Measurements from ENCODE around the gene SULT2B1. TPM values are rescaled to one million over a fixed set of nuclear protein-coding genes. Genes with fewer than 3 reads are reported as not detected.

SULT2B1 gene
- polyA plus RNA-seq, 1 donor from 2014 or later: not detected

GRCh38 chr19:48509467-48510194 lies 42.3 kb upstream of the SULT2B1 start:
- no peaks in the 10 kb centered on the region for H3K27me3 ChIP-seq (ENCODE audit: insufficient read depth, low read depth, low read length)
- H3K9me3 ChIP-seq (ENCODE audit: low read length): no peaks in the 10 kb centered on the region
- H3F3A ChIP-seq (ENCODE audit: insufficient read depth, low read length, poor library complexity, severe bottlenecking): no peaks in the 10 kb centered on the region
- H2AFZ ChIP-seq (ENCODE audit: low read depth, low read length): no peak overlapping the region
- H3K36me3 ChIP-seq (ENCODE audit: insufficient read depth, low read length): no peaks in the 10 kb centered on the region
- peak overlapping the region; percentile 74 for H3K4me3 ChIP-seq (ENCODE audit: low read length)
- no peak overlapping the region for H3K4me2 ChIP-seq (ENCODE audit: low read length)
- H3K79me2 ChIP-seq (replicated peaks; ENCODE audit: insufficient read depth, low read length): peaks cover 10% of the 10 kb centered on the region
- TF ChIP-seq TAF1 (IDR thresholded peaks at IDR 0.05; ENCODE audit: low read depth): no peak
- TF ChIP-seq REST (IDR thresholded peaks at IDR 0.05; ENCODE audit: borderline replicate concordance): no peak
- no peaks in the 10 kb centered on the region for H4K20me1 ChIP-seq (ENCODE audit: insufficient read depth)
- no peaks in the 10 kb centered on the region for H3K9me2 ChIP-seq (ENCODE audit: insufficient read depth, low read length)
- no peak overlapping the region for H3K9ac ChIP-seq (ENCODE audit: low read length)
- H3K27ac ChIP-seq (ENCODE audit: low read length): no peak overlapping the region

- no peaks in the 10 kb centered on the region for H4K20me1 ChIP-seq (ENCODE audit: insufficient read depth)
- peak overlapping the region; percentile 94 for H3K9ac ChIP-seq (ENCODE audit: low read length)
- H3K27ac ChIP-seq (ENCODE audit: low read length): peak overlapping the region; percentile 94
- no peaks in the 10 kb centered on the region for H3K36me3 ChIP-seq (ENCODE audit: insufficient read depth, low read length)
- peak; percentile 13 for TF ChIP-seq CTCF (IDR thresholded peaks at IDR 0.05; ENCODE audit: poor library complexity, severe bottlenecking)
- no peak for TF ChIP-seq TAF1 (IDR thresholded peaks at IDR 0.05; ENCODE audit: low read depth)
- TF ChIP-seq MXI1 (conservative IDR thresholded peaks at IDR 0.05; ENCODE audit: poor library complexity, severe bottlenecking): peak; percentile 36
- H3F3A ChIP-seq (ENCODE audit: insufficient read depth, low read length, poor library complexity, severe bottlenecking): no peaks in the 10 kb centered on the region
- no peak overlapping the region for H2AFZ ChIP-seq (ENCODE audit: low read depth, low read length)
- peaks cover 10% of the 10 kb centered on the region for H3K79me2 ChIP-seq (replicated peaks; ENCODE audit: insufficient read depth, low read length)
- no peaks in the 10 kb centered on the region for H3K27me3 ChIP-seq (ENCODE audit: insufficient read depth, low read depth, low read length)
- no peaks in the 10 kb centered on the region for H3K9me3 ChIP-seq (ENCODE audit: low read length)
- peak overlapping the region; percentile 92 for H3K4me2 ChIP-seq (ENCODE audit: low read length)
- no peaks in the 10 kb centered on the region for H3K9me2 ChIP-seq (ENCODE audit: insufficient read depth, low read length)
- H3K4me3 ChIP-seq (ENCODE audit: low read length): peak overlapping the region; percentile 74
These were observed 41.3 kb upstream of the SULT2B1 start for GRCh38 chr19:48510421-48511268.

- no peaks in the 10 kb centered on the region for H4K20me1 ChIP-seq (ENCODE audit: insufficient read depth)
- peak overlapping the region; percentile 65 for H2AFZ ChIP-seq (ENCODE audit: low read depth, low read length)
- H3K27ac ChIP-seq (ENCODE audit: low read length): peak overlapping the region; percentile 94
- no peaks in the 10 kb centered on the region for H3F3A ChIP-seq (ENCODE audit: insufficient read depth, low read length, poor library complexity, severe bottlenecking)
- peak overlapping the region; percentile 30 for H3K4me2 ChIP-seq (ENCODE audit: low read length)
- H3K27me3 ChIP-seq (ENCODE audit: insufficient read depth, low read depth, low read length): no peaks in the 10 kb centered on the region
- no peaks in the 10 kb centered on the region for H3K9me2 ChIP-seq (ENCODE audit: insufficient read depth, low read length)
- no peaks in the 10 kb centered on the region for H3K9me3 ChIP-seq (ENCODE audit: low read length)
- no peak for TF ChIP-seq POLR2AphosphoS5 (IDR thresholded peaks at IDR 0.05)
- TF ChIP-seq RAD21 (conservative IDR thresholded peaks at IDR 0.05): no peak
- TF ChIP-seq TAF1 (IDR thresholded peaks at IDR 0.05; ENCODE audit: low read depth): peak; percentile 4
- TF ChIP-seq SMC3 (conservative IDR thresholded peaks at IDR 0.05; ENCODE audit: poor library complexity): no peak
- TF ChIP-seq REST (IDR thresholded peaks at IDR 0.05; ENCODE audit: borderline replicate concordance): no peak
- peak overlapping the region; percentile 74 for H3K4me3 ChIP-seq (ENCODE audit: low read length)
- peak overlapping the region; percentile 94 for H3K9ac ChIP-seq (ENCODE audit: low read length)
- peaks cover 10% of the 10 kb centered on the region for H3K79me2 ChIP-seq (replicated peaks; ENCODE audit: insufficient read depth, low read length)
- H3K36me3 ChIP-seq (ENCODE audit: insufficient read depth, low read length): no peaks in the 10 kb centered on the region
These were observed 40.6 kb upstream of the SULT2B1 start for GRCh38 chr19:48511321-48511731.

All from neural cell (in vitro differentiated cells).